NCI-H146 (cell line): ENCODE data around the gene PLEKHJ1.

Source experiments
- DNase-seq: peaks from one replicate; lab custom pipeline; 2025; lab: John Stamatoyannopoulos, UW

Gene PLEKHJ1

GRCh38 chr19:2234996-2235380 lies 1.1 kb downstream of the PLEKHJ1 start:
- DNase-seq = no peak

GRCh38 chr19:2233601-2234280 lies 2.4 kb downstream of the PLEKHJ1 start:
- no peak for DNase-seq

DNA sequence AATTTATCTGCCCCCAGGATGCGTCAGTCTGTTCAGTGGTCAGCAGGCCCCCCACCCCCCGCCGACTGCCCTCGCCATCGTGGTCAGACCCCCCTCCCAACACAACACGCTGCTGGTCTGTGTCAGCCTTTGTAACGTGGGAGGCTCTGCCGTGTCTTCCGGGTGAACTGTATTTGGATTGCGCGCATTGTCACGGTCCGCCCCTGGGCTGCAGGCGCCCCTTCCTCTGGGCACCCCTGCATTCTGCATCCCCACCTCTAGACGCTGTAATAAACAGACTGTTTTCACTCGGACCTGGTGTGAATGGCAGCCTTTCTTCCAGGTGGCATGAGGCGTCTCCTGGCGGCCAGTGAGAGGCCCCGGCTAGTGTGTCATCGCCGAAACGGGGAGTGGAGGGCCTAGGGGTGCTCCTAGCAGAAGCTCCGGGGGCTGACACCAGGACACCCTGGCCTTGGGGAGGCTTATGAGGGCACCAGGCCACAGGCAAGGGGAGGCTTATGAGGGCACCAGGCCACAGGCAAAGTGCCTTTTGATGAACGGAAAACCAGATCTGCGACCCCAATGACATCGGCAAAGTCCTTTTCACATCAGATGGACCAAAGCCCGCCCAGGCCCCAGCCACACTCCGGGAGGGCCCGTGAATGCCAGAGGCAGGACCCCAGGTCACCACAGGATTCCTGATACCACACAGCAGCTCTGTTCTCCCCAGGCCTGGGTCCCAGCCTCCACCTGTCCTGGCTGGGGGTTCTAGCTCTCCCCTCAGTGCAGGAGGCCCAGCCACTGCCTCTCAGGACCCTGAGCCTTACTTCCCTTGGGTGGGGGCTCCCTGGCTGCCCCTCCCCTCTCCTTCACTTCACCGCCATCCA lies 3.6 kb downstream of the PLEKHJ1 start:
- DNase-seq = no peak

- no peak for DNase-seq
Measured at GRCh38 chr19:2231621-2232221, 4.4 kb downstream of the PLEKHJ1 start.

DNA sequence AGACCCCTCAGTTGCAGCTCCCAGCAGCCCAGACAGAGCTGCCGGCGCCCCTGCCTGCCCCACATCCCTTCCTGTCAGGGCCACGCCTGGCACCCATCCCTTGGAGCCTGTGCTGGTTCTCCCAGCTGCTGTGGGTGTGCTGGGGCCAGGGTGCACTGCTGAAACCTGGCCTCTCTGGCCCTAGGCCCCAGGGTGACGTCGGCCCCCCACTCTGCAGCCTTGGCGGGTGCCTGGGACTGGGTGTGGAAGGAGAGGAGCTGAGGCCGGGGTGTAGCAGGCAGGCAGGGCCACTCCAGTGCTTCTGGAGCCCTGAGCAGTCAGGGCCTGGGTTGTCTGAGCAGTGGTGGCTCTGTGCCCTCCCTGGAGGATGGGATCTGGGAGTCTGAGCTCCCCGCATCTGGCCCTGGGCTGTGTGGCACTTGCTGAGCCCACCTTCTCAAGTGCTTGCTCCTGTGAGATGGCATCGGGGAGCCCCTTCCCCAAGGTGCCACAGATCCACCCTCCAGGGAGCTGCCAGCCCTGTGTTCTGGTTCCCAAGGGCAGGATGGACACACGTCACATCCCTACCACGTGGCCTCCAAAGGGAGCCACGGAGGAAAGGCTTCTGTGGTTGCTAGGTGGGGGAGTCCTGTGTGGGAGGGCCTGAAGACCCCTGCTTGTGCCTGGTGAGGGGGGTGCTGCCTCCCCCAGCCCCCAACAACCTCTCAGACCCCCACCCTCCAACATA lies 5.2 kb downstream of the PLEKHJ1 start:
- no peak for DNase-seq

DNA sequence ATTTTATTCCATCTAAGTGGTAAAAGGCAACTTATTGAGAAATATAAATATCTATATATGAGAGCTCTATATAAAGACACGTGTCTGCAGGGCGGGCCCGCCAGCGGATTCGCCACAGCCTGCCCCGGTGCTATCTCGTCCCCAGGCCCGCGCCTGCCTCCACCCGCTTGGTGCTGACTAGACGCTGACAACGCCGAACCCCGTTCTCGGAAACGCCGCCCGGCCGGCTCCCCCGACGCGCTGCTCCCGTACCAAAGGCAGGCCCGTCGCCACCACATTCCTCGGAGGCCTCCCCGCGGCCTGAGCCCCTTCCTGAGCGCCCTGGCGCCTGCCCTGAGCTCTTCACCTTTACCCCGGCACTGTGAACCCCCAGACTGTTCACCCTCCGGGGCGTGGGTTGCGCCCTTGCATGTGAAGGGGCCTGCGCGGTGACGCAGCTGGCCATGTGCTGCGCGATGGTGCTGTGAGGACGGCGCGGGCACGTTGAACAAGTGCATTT lies 6.0 kb downstream of the PLEKHJ1 start:
- no peak for DNase-seq

DNA sequence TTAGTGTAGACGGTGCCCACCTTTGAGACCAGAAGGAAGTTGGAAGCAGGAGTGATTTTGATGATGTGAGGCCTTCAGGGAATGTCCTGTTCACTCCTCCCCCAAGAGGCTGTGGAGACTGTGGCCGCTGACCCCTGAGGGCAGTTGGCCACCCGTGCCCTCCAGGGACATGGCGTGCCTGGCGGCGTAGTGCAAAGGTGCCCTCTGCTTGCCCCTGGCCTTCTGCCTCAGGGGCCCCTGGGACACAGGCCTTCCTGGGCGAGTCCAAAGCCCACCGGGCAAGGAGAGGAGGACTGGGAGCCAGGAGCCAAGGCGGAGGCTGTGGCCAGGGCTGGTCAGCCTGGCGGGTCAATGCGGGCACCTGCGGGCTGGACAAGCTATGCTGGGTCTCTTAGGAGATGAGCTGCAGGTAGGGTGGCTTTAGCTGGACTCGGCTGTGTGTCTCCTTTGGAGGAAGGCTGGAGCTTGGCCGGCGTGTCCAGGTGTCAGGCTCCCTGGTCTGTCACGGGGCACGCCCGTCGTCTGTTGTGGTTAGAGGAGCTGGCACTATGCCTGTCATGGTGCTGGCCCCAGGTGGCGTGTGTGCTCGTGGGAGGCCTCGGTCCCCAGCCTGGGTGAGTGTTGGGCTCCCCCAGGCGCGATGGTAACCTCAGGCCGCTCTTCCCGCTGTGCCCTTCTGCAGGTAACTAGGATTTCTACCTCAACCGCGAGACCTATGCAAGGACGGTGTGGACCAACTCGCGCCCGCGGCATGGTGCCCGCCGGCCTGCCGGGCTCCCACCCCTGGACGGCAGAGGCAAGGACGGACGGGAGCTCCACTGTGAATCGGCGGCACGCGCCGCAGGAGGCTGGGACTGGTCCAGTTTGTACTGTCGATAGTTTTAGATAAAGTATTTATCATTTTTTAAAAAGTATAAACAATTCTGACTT lies 6.8 kb downstream of the PLEKHJ1 start:
- no peak for DNase-seq

- no peak for DNase-seq
Measured at GRCh38 chr19:2228157-2229030, 7.7 kb downstream of the PLEKHJ1 start.

- DNase-seq = no peak
Measured at GRCh38 chr19:2227415-2228156, 8.5 kb downstream of the PLEKHJ1 start.

- DNase-seq = no peak
Measured at GRCh38 chr19:2226840-2227360, 9.2 kb downstream of the PLEKHJ1 start.

- DNase-seq = no peak
Measured at GRCh38 chr19:2226051-2226839, 9.9 kb downstream of the PLEKHJ1 start.

DNA sequence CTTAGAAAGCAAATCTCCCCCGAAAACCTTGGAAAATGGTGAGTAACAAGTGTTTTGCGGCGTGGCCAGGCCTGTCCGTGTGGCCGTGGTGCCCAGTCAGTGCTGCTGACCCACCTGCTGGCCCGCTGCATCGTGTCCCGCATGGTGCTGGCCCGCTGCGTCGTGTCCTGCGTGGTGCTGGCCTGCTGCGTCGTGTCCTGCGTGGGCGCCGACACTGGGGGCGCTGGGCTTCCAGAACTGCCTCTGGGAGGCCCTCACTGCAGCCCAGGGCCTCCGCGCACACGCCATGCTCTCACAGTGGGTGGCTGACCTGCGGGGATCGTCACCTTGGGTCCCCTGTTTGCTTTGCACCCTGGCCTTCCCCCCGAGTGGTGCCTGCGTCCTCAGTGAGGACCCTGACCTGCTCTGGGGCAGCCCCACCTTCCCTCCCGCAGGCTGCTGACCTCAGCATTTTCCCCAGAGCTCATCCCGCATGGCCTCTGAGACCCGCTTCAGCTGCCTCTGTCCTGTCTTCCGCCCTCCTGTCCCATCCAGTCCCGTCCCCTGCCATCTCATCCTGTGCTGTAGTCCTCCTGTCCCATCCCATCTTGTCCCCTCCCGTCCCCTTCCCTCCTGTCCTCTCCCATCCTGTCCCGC lies 10.6 kb downstream of the PLEKHJ1 start:
- DNase-seq = no peak

- DNase-seq = no peak
Measured at GRCh38 chr19:2224754-2225349, 11.3 kb downstream of the PLEKHJ1 start.

GRCh38 chr19:2223959-2224358 lies 12.2 kb downstream of the PLEKHJ1 start:
- DNase-seq = no peak

- no peak for DNase-seq
Measured at GRCh38 chr19:2223391-2223790, 12.7 kb downstream of the PLEKHJ1 start.

DNA sequence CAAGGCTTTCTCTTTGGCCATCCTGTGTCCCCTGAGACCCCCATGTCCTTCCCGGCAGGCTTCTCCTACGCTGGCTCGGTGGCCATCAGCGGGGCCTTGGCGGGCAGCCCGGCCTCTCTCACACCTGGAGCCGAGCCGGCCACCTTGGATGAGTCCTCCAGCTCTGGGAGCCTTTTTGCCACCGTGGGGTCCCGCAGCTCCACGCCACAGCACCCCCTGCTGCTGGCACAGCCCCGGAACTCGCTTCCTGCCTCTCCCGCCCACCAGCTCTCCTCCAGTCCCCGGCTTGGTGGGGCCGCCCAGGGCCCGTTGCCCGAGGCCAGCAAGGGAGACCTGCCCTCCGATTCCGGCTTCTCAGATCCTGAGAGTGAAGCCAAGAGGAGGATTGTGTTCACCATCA lies 14.2 kb downstream of the PLEKHJ1 start:
- DNase-seq = no peak

DNA sequence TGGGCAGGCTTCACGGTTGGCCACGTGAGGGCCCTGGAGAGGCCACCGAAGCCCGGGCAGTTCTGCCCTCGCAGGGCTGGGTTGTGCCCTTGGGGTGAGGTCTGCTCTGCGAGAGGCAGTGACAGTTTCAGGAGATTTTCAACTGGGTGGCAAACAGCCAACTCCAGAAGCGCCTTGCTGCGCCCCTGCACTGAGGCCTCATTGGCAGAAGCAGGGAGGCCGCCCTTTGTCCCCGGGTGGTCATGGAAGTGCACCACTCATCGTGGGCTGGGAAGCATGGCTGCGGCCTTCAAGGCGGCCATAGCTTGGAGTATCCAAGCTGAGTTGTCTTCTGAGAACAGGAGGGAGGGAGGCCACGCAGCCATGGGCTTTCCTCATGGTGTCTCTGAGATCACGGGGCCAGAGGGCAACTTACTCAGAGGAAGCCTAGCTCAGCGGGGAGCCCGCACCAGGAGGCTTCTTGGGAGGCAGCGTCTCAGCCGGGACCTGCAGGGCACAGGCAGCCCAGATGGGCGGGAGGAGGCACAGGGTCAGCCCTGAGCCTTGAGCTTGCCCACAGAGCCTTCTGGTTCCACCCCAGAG lies 14.8 kb downstream of the PLEKHJ1 start:
- no peak for DNase-seq
